ENCODE data around the gene MBNL2. TPM values are rescaled to one million over a fixed set of nuclear protein-coding genes. Genes with fewer than 3 reads are reported as not detected.

Gene MBNL2
- total RNA-seq, 4 donors from 2014 or later, result 113 to 129 (median 118) TPM

DNA sequence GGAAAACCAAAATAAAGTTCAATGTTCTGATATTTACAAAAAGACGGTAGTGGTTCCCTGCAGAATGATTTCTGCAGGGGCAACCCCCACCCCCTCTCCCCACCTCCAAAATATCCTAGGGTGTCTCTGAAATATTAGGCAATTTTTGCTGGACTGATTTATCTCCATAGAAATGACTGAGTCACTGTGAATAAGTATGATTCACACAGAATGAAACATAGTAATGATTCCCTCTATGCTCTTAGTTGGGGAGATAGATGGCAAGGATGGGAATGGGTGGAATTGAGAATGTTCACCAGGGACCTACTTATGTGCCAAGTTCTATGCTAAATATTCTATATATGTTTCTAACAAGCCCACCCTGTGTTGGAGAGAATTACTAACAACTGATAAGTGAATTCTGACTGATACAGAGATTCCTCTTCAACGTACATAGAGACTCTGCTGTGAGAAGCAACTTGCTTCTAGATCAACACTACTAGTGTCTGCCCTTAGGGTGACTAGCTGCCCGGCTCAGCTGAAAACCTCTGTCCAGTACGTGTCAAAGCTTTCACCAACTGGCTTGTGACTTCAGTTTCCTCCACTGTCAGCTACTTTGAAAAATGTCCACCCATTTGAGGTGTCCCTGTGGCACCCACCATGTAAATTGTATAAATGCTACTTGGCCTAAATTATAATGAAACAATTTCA lies 173.5 kb downstream of the MBNL2 start:
- 70 to 78% methylated on average over 4 of the region's 4 CpGs for WGBS, 2 donors (ENCODE audit: low coverage in 1 of 2)

DNA sequence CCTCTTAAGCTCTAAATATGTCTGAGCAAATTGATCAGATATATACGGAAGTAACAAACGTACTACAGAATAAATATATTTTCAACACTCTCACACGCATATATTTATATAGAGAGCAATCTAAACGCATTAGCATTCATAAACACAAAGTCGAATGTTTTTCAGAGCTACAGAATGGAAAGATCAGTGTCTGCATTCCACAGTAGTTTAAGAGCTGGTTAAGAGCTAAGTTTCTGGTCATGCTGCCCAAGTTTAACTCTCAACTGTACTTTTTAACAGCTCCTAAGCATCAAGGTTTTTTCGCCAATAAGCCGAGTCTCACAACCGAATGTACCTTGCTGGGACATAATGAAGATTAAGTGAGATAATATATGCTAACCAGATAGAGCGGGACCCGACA lies 175.1 kb downstream of the MBNL2 start:
- ATAC-seq, result no peak
- Histone ChIP-seq H3K27me3 (no peaks in the 10 kb centered on the region), H3K27ac (peak overlapping the region in 1 of 4 donors; percentile 9), H3K36me3 (peaks cover 0 to under 1% of the 10 kb centered on the region in 2 donors), H3K4me3 (no peak overlapping the region), H3K4me1 (peaks cover 0 to 6% (median 5%) of the 10 kb centered on the region in 3 donors), H3K9me3 (no peaks in the 10 kb centered on the region)
- 28 to 29% methylated on average over 8 to 10 of the region's 10 CpGs for WGBS, 2 donors (ENCODE audit: low coverage in 1 of 2)
- no peak for TF ChIP-seq POLR2A (IDR thresholded peaks at IDR 0.05)
- no peak for TF ChIP-seq POLR2AphosphoS5 (IDR thresholded peaks at IDR 0.05)
- TF ChIP-seq, protein P1, sequence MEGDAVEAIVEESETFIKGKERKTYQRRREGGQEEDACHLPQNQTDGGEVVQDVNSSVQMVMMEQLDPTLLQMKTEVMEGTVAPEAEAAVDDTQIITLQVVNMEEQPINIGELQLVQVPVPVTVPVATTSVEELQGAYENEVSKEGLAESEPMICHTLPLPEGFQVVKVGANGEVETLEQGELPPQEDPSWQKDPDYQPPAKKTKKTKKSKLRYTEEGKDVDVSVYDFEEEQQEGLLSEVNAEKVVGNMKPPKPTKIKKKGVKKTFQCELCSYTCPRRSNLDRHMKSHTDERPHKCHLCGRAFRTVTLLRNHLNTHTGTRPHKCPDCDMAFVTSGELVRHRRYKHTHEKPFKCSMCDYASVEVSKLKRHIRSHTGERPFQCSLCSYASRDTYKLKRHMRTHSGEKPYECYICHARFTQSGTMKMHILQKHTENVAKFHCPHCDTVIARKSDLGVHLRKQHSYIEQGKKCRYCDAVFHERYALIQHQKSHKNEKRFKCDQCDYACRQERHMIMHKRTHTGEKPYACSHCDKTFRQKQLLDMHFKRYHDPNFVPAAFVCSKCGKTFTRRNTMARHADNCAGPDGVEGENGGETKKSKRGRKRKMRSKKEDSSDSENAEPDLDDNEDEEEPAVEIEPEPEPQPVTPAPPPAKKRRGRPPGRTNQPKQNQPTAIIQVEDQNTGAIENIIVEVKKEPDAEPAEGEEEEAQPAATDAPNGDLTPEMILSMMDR (IDR thresholded peaks at IDR 0.05), result no peak
- TF ChIP-seq EP300 (IDR thresholded peaks at IDR 0.05), result no peak

More for the DNA sequence above, 173.5 kb downstream of the MBNL2 start:
- Histone ChIP-seq H3K27me3 (no peaks in the 10 kb centered on the region), H3K4me3 (no peak overlapping the region), H3K27ac (peak overlapping the region in 1 of 4 donors; percentile 3), H3K36me3 (peaks cover 0 to 13% of the 10 kb centered on the region in 2 donors), H3K4me1 (peaks cover 0 to 12% (median 5%) of the 10 kb centered on the region in 3 donors), H3K9me3 (no peaks in the 10 kb centered on the region)
- TF ChIP-seq POLR2AphosphoS5 (IDR thresholded peaks at IDR 0.05), result peak; percentile 12
- TF ChIP-seq EP300 (IDR thresholded peaks at IDR 0.05), result no peak
- ATAC-seq, result peak; percentile 46

DNA sequence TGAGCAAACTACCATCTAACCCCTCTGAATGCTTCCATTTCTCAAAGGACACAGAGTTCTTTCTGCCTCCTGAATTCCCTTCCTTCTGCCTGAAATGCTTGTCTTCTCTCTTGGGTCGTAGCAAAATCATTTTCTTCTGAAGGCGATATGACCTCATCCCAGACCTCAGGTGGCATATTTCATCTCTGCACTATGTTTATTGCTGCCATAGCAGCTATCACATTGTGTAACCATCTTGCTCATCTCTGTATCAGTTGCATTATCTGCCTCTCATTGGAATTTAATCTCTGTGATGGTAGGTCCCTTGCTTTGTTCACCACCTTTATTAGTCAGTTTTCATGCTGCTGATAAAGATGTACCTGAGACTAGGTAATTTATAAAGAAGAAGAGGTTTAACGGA lies 179.3 kb downstream of the MBNL2 start:
- H3K9me3 ChIP-seq, result no peaks in the 10 kb centered on the region
- H3K36me3 ChIP-seq, result no peaks in the 10 kb centered on the region
- 50 to 64% methylated on average over 2 to 3 of the region's 3 CpGs for WGBS, 2 donors (ENCODE audit: low coverage in 1 of 2)
- ATAC-seq, result no peak
- no peak for TF ChIP-seq POLR2A (IDR thresholded peaks at IDR 0.05)
- no peak for TF ChIP-seq EP300 (IDR thresholded peaks at IDR 0.05)
- no peak for TF ChIP-seq POLR2AphosphoS5 (IDR thresholded peaks at IDR 0.05)
- TF ChIP-seq, protein P1 (IDR thresholded peaks at IDR 0.05), result no peak
- H3K27me3 ChIP-seq, result no peaks in the 10 kb centered on the region
- no peak overlapping the region for H3K27ac ChIP-seq
- peaks cover 0 to 6% (median 5%) of the 10 kb centered on the region in 3 donors for H3K4me1 ChIP-seq
- H3K4me3 ChIP-seq, result no peak overlapping the region

DNA sequence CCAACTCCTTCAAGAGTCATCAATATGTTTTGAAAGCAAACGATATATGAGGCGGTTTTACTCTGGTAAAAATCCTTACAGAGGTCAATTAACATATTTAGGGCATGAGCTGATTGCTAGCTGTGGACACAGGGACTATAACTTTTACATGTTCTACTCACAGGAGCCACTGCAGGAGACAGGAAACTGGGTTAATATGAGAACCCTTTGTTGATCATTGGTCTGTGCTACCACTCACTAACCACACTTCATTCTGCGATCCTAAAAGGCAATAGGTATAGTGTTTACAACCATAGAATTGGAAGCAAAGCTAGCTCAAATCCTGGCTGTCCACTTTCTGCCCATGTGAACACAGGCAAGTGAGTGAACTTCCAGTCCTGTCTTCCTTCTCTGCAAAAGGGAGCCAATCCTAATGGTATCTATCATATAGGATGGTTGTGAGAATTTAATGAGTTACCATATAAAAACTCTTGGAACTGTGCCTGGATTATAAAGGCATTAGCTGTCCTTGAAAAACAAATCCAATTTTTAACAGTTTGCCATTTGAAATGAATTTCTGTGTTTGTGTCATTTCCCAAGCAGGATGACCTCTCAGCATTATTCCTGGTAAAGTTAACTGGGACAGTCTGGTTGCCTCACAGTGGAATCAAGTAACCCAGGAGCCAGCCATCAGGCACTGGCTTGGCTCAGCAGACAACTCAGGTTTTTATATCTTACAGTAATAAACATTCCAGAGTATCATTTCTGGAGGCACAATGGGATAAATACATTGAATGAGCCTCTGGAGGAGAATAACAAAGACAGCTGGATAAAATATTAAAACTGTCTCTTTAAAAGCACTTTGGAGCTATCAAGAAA lies 182.0 kb downstream of the MBNL2 start:
- 66 to 80% methylated on average over 1 to 3 of the region's 3 CpGs for WGBS, 2 donors (ENCODE audit: low coverage in 1 of 2)
- H3K4me1 ChIP-seq, result peaks cover 0 to 17% (median 0%) of the 10 kb centered on the region in 3 donors
- no peak for ATAC-seq
- H3K9me3 ChIP-seq, result no peaks in the 10 kb centered on the region
- H3K36me3 ChIP-seq, result no peaks in the 10 kb centered on the region
- no peaks in the 10 kb centered on the region for H3K27me3 ChIP-seq
- H3K27ac ChIP-seq, result no peak overlapping the region
- no peak overlapping the region for H3K4me3 ChIP-seq
- TF ChIP-seq EP300 (IDR thresholded peaks at IDR 0.05), result no peak
- TF ChIP-seq POLR2A (IDR thresholded peaks at IDR 0.05), result no peak
- no peak for TF ChIP-seq POLR2AphosphoS5 (IDR thresholded peaks at IDR 0.05)
- TF ChIP-seq, protein P1 (IDR thresholded peaks at IDR 0.05), result no peak

DNA sequence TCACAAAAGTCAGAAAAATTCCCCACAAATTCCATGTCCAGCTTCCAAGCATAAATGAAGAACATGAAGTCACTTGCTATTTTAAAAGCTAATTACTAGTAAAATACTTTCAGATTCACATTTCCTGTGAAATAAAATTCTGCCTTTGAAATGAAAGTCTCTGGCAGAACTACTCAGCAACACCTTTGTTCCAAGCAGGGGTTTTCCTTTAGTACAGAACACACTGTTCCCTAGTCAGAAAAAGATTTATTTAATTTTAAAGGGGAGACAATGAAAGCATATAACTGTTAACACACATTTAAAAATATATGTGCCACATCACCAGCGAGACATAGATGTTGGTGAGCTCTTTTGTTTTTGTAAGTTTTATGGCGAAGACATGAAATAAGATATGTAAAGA lies 185.4 kb downstream of the MBNL2 start:
- no peaks in the 10 kb centered on the region for H3K9me3 ChIP-seq
- H3K4me3 ChIP-seq, result no peak overlapping the region
- TF ChIP-seq POLR2AphosphoS5 (IDR thresholded peaks at IDR 0.05), result peak; percentile 32
- TF ChIP-seq POLR2A (IDR thresholded peaks at IDR 0.05), result no peak
- WGBS, 2 donors (ENCODE audit: low coverage in 1 of 2), result 64 to 69% methylated on average over 2 of the region's 2 CpGs
- H3K27me3 ChIP-seq, result no peaks in the 10 kb centered on the region
- H3K4me1 ChIP-seq, result peaks cover 0 to 17% (median 0%) of the 10 kb centered on the region in 3 donors
- no peaks in the 10 kb centered on the region for H3K36me3 ChIP-seq
- ATAC-seq, result peak; percentile 63
- peak overlapping the region; percentile 67 to 76 (median 68) for H3K27ac ChIP-seq
